PC-9 (cell line): Measurements from ENCODE around the gene BFSP1. TPM values are rescaled to one million over a fixed set of nuclear protein-coding genes. Genes with fewer than 3 reads are reported as not detected.
A peak's percentile ranks its signal among the peaks of the same experiment; 100 is the strongest.

Experiments
- BruUV-seq: library from RNA; stranded (reverse); fragments of 400-500 nt; replicated peaks from 2 replicates; lab custom pipeline; 2021; lab: Mats Ljungman, UMichigan
- CTCF ChIA-PET: fragments of 300-600 bp; sonication (Branson Sonifier 250); formaldehyde crosslinking; loops from one replicate; lab custom pipeline; 2022; ENCODE audit warnings: antibody characterized with exemption; lab: Charles Lee
- POLR2A ChIA-PET: fragments of 300-600 bp; sonication (Branson Sonifier 250); formaldehyde crosslinking; loops from one replicate; lab custom pipeline; 2022; ENCODE audit warnings: antibody characterized with exemption; ENCODE audit not compliant: unreplicated experiment; lab: Charles Lee
- DNase-seq, 2 experiments: peaks; one replicate each; pipeline versions ENCODE4 v3.0.0 to v3.0.0-alpha.2; 2015 to 2022; ENCODE audit warnings: mixed read lengths in 1 of 2
- H2AFZ ChIP-seq: fragments of 200-600 bp; sonication (generic); 2 replicates; pipeline ENCODE4 v1.8.1; 2017; ENCODE audit warnings: antibody characterized with exemption
- H3F3A ChIP-seq: fragments of 200-600 bp; sonication (generic); 2 replicates; pipeline ENCODE4 v1.8.1; 2017; ENCODE audit warnings: antibody characterized with exemption, mild to moderate bottlenecking, low read depth; ENCODE audit not compliant: insufficient read depth
- H3K27ac ChIP-seq: fragments of 200-600 bp; sonication (generic); 2 replicates; pipeline ENCODE4 v1.6.1; 2016; ENCODE audit warnings: mixed run types
- H3K27me3 ChIP-seq: fragments of 200-600 bp; sonication (generic); 2 replicates; pipeline ENCODE4 v1.6.1; 2016; ENCODE audit warnings: low read depth, mixed run types; ENCODE audit not compliant: insufficient read depth
- H3K36me3 ChIP-seq: fragments of 200-600 bp; sonication (generic); 2 replicates; pipeline ENCODE4 v1.6.1; 2016; ENCODE audit warnings: low read depth, mixed run types
- H3K4me1 ChIP-seq: fragments of 200-600 bp; sonication (generic); replicated peaks from 2 replicates; pipeline ENCODE4 v1.6.1; 2016; ENCODE audit warnings: mixed run types; ENCODE audit not compliant: insufficient read depth
- H3K4me2 ChIP-seq: fragments of 200-600 bp; sonication (generic); 2 replicates; pipeline ENCODE4 v1.6.1; 2017; ENCODE audit warnings: mixed run types
- H3K4me3 ChIP-seq: fragments of 200-600 bp; sonication (generic); 2 replicates; pipeline ENCODE4 v1.6.1; 2016; ENCODE audit warnings: mixed run types
- H3K79me2 ChIP-seq: fragments of 200-600 bp; sonication (generic); 2 replicates; pipeline ENCODE4 v1.6.1; 2017; ENCODE audit warnings: low read depth, mixed run types
- H3K9me2 ChIP-seq: fragments of 200-600 bp; sonication (generic); 2 replicates; pipeline ENCODE4 v1.8.1; 2017; ENCODE audit warnings: mild to moderate bottlenecking; ENCODE audit not compliant: insufficient read depth
- H3K9me3 ChIP-seq: fragments of 200-600 bp; sonication (generic); 2 replicates; pipeline ENCODE4 v1.8.1; 2016; ENCODE audit warnings: low read depth; ENCODE audit not compliant: insufficient read depth
- H4K20me1 ChIP-seq: fragments of 200-600 bp; sonication (generic); 2 replicates; pipeline ENCODE4 v1.8.1; 2017; ENCODE audit not compliant: insufficient read depth
- CTCF ChIP-seq: fragments of 200-600 bp; sonication (generic); conservative IDR thresholded peaks from 2 replicates; pipeline ENCODE4 v1.6.1; 2017; ENCODE audit warnings: mixed run types, antibody characterized with exemption, mild to moderate bottlenecking, moderate library complexity
- EZH2 ChIP-seq: fragments of 200-600 bp; sonication (generic); IDR thresholded peaks from 2 replicates; pipeline ENCODE4 v1.8.0; 2017; ENCODE audit warnings: antibody characterized with exemption, low read depth
- intact Hi-C: fragments of 100-400 bp; cut with micrococcal nuclease; formaldehyde crosslinking; loops from one replicate; pipeline ENCODE4 v1.10.0; 2022; ENCODE audit not compliant: unreplicated experiment
- total RNA-seq: library from RNA; stranded (reverse); gene quantifications from 2 replicates; pipeline ENCODE4 v1.2.3, GENCODE V29; 2021

The BFSP1 gene
- total RNA-seq, 1 experiment from 2014 or later: 13.8 TPM

- DNase-seq: no peak
- Histone ChIP-seq H3K4me2 (no peak overlapping the region), H4K20me1 (no peaks in the 10 kb centered on the region)
These were observed 24.1 kb downstream of the BFSP1 start for GRCh38 chr20:17507032-17507431.

GRCh38 chr20:17505636-17506517, 25.3 kb downstream of the BFSP1 start:
- Histone ChIP-seq H3K9me2 (no peaks in the 10 kb centered on the region), H3K4me3 (peak overlapping the region; percentile 54; the same call in 1 of the 2 replicates), H3K79me2 (no peaks in the 10 kb centered on the region), H3K9me3 (no peaks in the 10 kb centered on the region), H2AFZ (peak overlapping the region; percentile 87), H3K36me3 (no peaks in the 10 kb centered on the region), H4K20me1 (no peaks in the 10 kb centered on the region), H3K4me2 (peak overlapping the region; percentile 98), H3K27me3 (no peaks in the 10 kb centered on the region), H3K4me1 (0 out of 2 replicates have a peak, but pooled peaks cover 5% of the 10 kb centered on the region), H3F3A (0 out of 2 replicates have a peak, but pooled peaks cover 4% of the 10 kb centered on the region), H3K27ac (no peak overlapping the region)
- ChIA-PET POLR2A (no interaction called here), CTCF (interaction anchor here (0.6 kb wide), 2 partner anchors 37 to 258 kb away, joined by 3 to 4 read pairs; no protein-coding TSS in a partner anchor)
- BruUV-seq: no TSS peak
- intact Hi-C loops: loop anchor here (1.0 to 10.0 kb wide), 5 partner anchors 111 to 769 kb away; no protein-coding TSS in a partner anchor
- DNase-seq: no peak
- TF ChIP-seq CTCF (no peak), EZH2 (no peak)

More at GRCh38 chr20:17507032-17507431, 24.1 kb downstream of the BFSP1 start:
- Histone ChIP-seq H3K79me2 (no peaks in the 10 kb centered on the region), H3F3A (0 out of 2 replicates have a peak, but pooled peaks cover 4% of the 10 kb centered on the region), H2AFZ (no peak overlapping the region), H3K27ac (no peak overlapping the region), H3K9me2 (no peaks in the 10 kb centered on the region), H3K9me3 (no peaks in the 10 kb centered on the region), H3K4me1 (0 out of 2 replicates have a peak, but pooled peaks cover 5% of the 10 kb centered on the region), H3K27me3 (no peaks in the 10 kb centered on the region), H3K4me3 (no peak overlapping the region), H3K36me3 (no peaks in the 10 kb centered on the region)
- ChIA-PET CTCF (interaction anchor here (0.6 kb wide), 1 partner anchor 257 kb away, joined by 4 read pairs; no protein-coding TSS in a partner anchor), POLR2A (no interaction called here)
- intact Hi-C loops: loop anchor here (10.0 kb wide), 1 partner anchor 768 kb away; no protein-coding TSS in a partner anchor
- TF ChIP-seq CTCF: no peak
- TF ChIP-seq EZH2: no peak
- no TSS peak for BruUV-seq

- Histone ChIP-seq H3K4me2 (peak overlapping the region; percentile 98), H3K9me2 (no peaks in the 10 kb centered on the region), H3K4me3 (peak overlapping the region; percentile 54; the same call in 1 of the 2 replicates), H3K4me1 (0 out of 2 replicates have a peak, but pooled peaks cover 5% of the 10 kb centered on the region), H3K36me3 (no peaks in the 10 kb centered on the region), H2AFZ (peak overlapping the region; percentile 87), H3F3A (0 out of 2 replicates have a peak, but pooled peaks cover 2% of the 10 kb centered on the region), H4K20me1 (no peaks in the 10 kb centered on the region), H3K9me3 (no peaks in the 10 kb centered on the region), H3K27me3 (no peaks in the 10 kb centered on the region), H3K27ac (no peak overlapping the region), H3K79me2 (no peaks in the 10 kb centered on the region)
- TF ChIP-seq CTCF (peak; percentile 85), EZH2 (no peak)
- BruUV-seq: no TSS peak
- peak; percentile 42 to 43 for DNase-seq
- ChIA-PET CTCF (interaction anchor here (0.6 to 1.1 kb wide), 5 partner anchors 26 to 441 kb away, joined by 3 to 9 read pairs (median 5); no protein-coding TSS in a partner anchor), POLR2A (interaction anchor here (0.7 kb wide), 1 partner anchor 26 kb away, joined by 5 read pairs; the partner anchor contains the start of gene BFSP1)
- intact Hi-C loops: loop anchor here (1.0 to 10.0 kb wide), 5 partner anchors 112 to 770 kb away; no protein-coding TSS in a partner anchor
These were observed 26.1 kb downstream of the BFSP1 start for GRCh38 chr20:17504898-17505635.
